ENCODE data around the gene ALKBH5. TPM values are rescaled to one million over a fixed set of nuclear protein-coding genes. Genes with fewer than 3 reads are reported as not detected.

ALKBH5 gene
- polyA plus RNA-seq, 1 of the 3 experiments (the other 2 are of a cell fraction), result 41.0 TPM

GRCh38 chr17:18253947-18254821, 70.6 kb downstream of the ALKBH5 start:
- POLR2A ChIA-PET, result no interaction called here
- no peak overlapping the region for H2AFZ ChIP-seq (ENCODE audit: low read depth)
- peaks cover 0 to 18% of the 10 kb centered on the region in 2 experiments; a peak in 1 of 4 replicates for H3K4me1 ChIP-seq (ENCODE audit: control insufficient read depth in 1 of 2, insufficient read depth in 2 of 2, low read depth in 1 of 2, low read length in 1 of 2)
- no peak for TF ChIP-seq CHD2 (IDR thresholded peaks at IDR 0.05; ENCODE audit: low read length, partially characterized antibody)
- no peak for TF ChIP-seq JUND (IDR thresholded peaks at IDR 0.05)
- TF ChIP-seq RFX5 (IDR thresholded peaks at IDR 0.05; ENCODE audit: low read length), result no peak
- TF ChIP-seq REST (IDR thresholded peaks at IDR 0.05; ENCODE audit: low read depth, low read length), result no peak
- TF ChIP-seq RAD21 (IDR thresholded peaks at IDR 0.05; ENCODE audit: low read length), result no peak
- no peak for TF ChIP-seq MAX (IDR thresholded peaks at IDR 0.05; ENCODE audit: low read depth)
- TF ChIP-seq YY1 (IDR thresholded peaks at IDR 0.05; ENCODE audit: low read depth), result no peak
- TF ChIP-seq TEAD4 (IDR thresholded peaks at IDR 0.05; ENCODE audit: borderline replicate concordance, insufficient read depth), result no peak
- 96% methylated on average over 19 of the region's 27 CpGs for WGBS (ENCODE audit: low lambda C conversion rate)
- no peaks in the 10 kb centered on the region for H3K9me3 ChIP-seq
- CTCF ChIA-PET, result interaction anchor here (0.6 to 1.0 kb wide), 2 partner anchors 37 to 1065 kb away, joined by 3 read pairs; no protein-coding TSS in a partner anchor
- H3K36me3 ChIP-seq (replicated peaks in 1 of 2; ENCODE audit: control insufficient read depth in 1 of 2, insufficient read depth in 2 of 2, low read length in 1 of 2), result peaks cover 22 to 62% of the 10 kb centered on the region in 2 experiments
- peaks cover 8% of the 10 kb centered on the region for H3F3A ChIP-seq (replicated peaks; ENCODE audit: insufficient read depth)
- H3K4me2 ChIP-seq, result no peak overlapping the region
- H3K9ac ChIP-seq, result no peak overlapping the region
- H3K9me2 ChIP-seq, result no peaks in the 10 kb centered on the region
- H3K79me2 ChIP-seq (ENCODE audit: insufficient read depth), result peaks cover 36% of the 10 kb centered on the region
- DNase-seq, result no peak
- no peaks in the 10 kb centered on the region for H3K27me3 ChIP-seq (ENCODE audit: insufficient read depth)
- H3K4me3 ChIP-seq (ENCODE audit: low read depth in 2 of 2, low read length in 1 of 2), result no peak overlapping the region
- H3K27ac ChIP-seq (ENCODE audit: low read depth in 2 of 2, low read length in 1 of 2), result no peak overlapping the region
- peaks cover 36% of the 10 kb centered on the region for H4K20me1 ChIP-seq (ENCODE audit: insufficient read depth)

DNA sequence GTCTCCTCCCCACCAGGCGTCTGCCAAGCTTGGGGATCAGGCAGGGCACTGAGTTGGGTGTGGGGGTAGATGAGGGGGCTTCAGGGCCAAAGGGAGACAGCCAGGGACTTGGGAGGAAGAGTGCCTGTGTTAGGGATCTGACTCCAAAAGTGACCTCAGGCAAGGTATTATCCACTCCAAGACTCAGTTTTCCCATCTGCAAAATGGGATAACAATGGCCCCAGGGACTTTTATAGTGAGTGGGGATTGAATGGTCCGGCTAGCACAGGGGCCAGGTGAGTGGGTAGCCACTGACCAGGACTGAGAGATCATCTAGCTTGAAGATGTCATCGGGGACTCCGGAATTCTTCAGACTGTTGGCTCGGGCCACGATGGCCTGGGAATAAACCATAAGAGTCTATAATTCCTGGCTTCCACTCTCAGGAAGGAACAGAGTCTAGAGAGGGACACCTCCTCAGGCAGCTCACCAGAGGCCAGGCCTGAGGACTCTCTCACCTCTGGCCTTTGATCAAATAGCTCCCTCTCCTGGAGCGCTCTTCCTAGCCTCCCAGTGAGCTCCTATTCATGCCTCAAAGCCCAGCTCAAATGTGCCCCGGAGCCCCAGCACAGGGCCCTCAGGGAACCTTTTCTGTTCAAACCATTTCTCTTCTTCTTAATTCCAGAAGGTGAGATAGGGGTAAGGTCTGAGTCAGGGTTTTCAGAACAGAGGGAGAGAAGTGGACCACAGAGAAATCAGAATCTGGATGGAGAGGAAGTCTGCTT, 71.4 kb downstream of the ALKBH5 start:
- Histone ChIP-seq H3F3A (replicated peaks; ENCODE audit: insufficient read depth) (peaks cover 5% of the 10 kb centered on the region), H3K9me3 (no peaks in the 10 kb centered on the region), H3K4me2 (no peak overlapping the region), H3K36me3 (replicated peaks in 1 of 2; ENCODE audit: control insufficient read depth in 1 of 2, insufficient read depth in 2 of 2, low read length in 1 of 2) (peaks cover 22 to 61% of the 10 kb centered on the region in 2 experiments), H3K9me2 (no peaks in the 10 kb centered on the region), H2AFZ (ENCODE audit: low read depth) (no peak overlapping the region), H3K4me1 (ENCODE audit: control insufficient read depth in 1 of 2, insufficient read depth in 2 of 2, low read depth in 1 of 2, low read length in 1 of 2) (peaks cover 0 to 22% of the 10 kb centered on the region in 2 experiments; a peak in 1 of 4 replicates), H3K9ac (no peak overlapping the region), H3K79me2 (ENCODE audit: insufficient read depth) (peaks cover 36% of the 10 kb centered on the region), H3K27ac (ENCODE audit: low read depth in 2 of 2, low read length in 1 of 2) (no peak overlapping the region), H4K20me1 (ENCODE audit: insufficient read depth) (peaks cover 36% of the 10 kb centered on the region), H3K27me3 (ENCODE audit: insufficient read depth) (no peaks in the 10 kb centered on the region), H3K4me3 (ENCODE audit: low read depth in 2 of 2, low read length in 1 of 2) (no peak overlapping the region)
- TF ChIP-seq FOSL2 (IDR thresholded peaks at IDR 0.05; ENCODE audit: borderline replicate concordance, low read depth), result no peak
- no peak for TF ChIP-seq RXRA (IDR thresholded peaks at IDR 0.05; ENCODE audit: borderline replicate concordance, low read depth)
- TF ChIP-seq SMC3 (IDR thresholded peaks at IDR 0.05; ENCODE audit: low read depth, low read length), result no peak
- no peak for TF ChIP-seq MXI1 (IDR thresholded peaks at IDR 0.05; ENCODE audit: low read depth, low read length)
- TF ChIP-seq GABPA (IDR thresholded peaks at IDR 0.05; ENCODE audit: low read depth), result no peak
- TF ChIP-seq ELF1 (IDR thresholded peaks at IDR 0.05), result no peak
- no peak for TF ChIP-seq SIN3A (IDR thresholded peaks at IDR 0.05; ENCODE audit: borderline replicate concordance, low read depth, low read length)
- no peak for TF ChIP-seq CHD2 (IDR thresholded peaks at IDR 0.05; ENCODE audit: low read length, partially characterized antibody)
- TF ChIP-seq, protein P1, sequence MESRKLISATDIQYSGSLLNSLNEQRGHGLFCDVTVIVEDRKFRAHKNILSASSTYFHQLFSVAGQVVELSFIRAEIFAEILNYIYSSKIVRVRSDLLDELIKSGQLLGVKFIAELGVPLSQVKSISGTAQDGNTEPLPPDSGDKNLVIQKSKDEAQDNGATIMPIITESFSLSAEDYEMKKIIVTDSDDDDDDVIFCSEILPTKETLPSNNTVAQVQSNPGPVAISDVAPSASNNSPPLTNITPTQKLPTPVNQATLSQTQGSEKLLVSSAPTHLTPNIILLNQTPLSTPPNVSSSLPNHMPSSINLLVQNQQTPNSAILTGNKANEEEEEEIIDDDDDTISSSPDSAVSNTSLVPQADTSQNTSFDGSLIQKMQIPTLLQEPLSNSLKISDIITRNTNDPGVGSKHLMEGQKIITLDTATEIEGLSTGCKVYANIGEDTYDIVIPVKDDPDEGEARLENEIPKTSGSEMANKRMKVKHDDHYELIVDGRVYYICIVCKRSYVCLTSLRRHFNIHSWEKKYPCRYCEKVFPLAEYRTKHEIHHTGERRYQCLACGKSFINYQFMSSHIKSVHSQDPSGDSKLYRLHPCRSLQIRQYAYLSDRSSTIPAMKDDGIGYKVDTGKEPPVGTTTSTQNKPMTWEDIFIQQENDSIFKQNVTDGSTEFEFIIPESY (IDR thresholded peaks at IDR 0.05; ENCODE audit: borderline replicate concordance, low read depth), result no peak
- TF ChIP-seq, protein P2, sequence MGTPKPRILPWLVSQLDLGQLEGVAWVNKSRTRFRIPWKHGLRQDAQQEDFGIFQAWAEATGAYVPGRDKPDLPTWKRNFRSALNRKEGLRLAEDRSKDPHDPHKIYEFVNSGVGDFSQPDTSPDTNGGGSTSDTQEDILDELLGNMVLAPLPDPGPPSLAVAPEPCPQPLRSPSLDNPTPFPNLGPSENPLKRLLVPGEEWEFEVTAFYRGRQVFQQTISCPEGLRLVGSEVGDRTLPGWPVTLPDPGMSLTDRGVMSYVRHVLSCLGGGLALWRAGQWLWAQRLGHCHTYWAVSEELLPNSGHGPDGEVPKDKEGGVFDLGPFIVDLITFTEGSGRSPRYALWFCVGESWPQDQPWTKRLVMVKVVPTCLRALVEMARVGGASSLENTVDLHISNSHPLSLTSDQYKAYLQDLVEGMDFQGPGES (IDR thresholded peaks at IDR 0.05; ENCODE audit: low read depth, low read length), result no peak
- no peak for TF ChIP-seq NFIC (IDR thresholded peaks at IDR 0.05; ENCODE audit: borderline replicate concordance)
- no peak for DNase-seq
- CTCF ChIA-PET, result interaction anchor here (1.0 kb wide), 1 partner anchor 38 kb away, joined by 3 read pairs; no protein-coding TSS in a partner anchor
- WGBS (ENCODE audit: low lambda C conversion rate), result 97% methylated on average over 8 of the region's 8 CpGs
- POLR2A ChIA-PET, result no interaction called here
